Cerebellar nuclear complex (tissue), 1 donor: ENCODE measurements around the gene LARP1.

Experiments
- DNase-seq, 2 experiments: peaks; one replicate each; lab custom pipeline; 2025; lab: John Stamatoyannopoulos, UW

The LARP1 gene

GRCh38 chr5:154858297-154858971, 103.3 kb downstream of the LARP1 start, which contains the start of gene CNOT8:
CNOT8 (plus strand) TSS chr5:154858627; CDS start chr5:154863279, 4,652 bp downstream.
- DNase-seq = peak; percentile 94 to 95

- no peak for DNase-seq
Measured at GRCh38 chr5:154858972-154859871, 104.0 kb downstream of the LARP1 start.

- DNase-seq = no peak
Measured at GRCh38 chr5:154860123-154860522, 104.9 kb downstream of the LARP1 start.

- no peak for DNase-seq
Measured at GRCh38 chr5:154860765-154861164, 105.6 kb downstream of the LARP1 start.

- DNase-seq = no peak
Measured at GRCh38 chr5:154861946-154862345, 106.8 kb downstream of the LARP1 start.

- DNase-seq = no peak
Measured at GRCh38 chr5:154862766-154863165, 107.6 kb downstream of the LARP1 start.

- no peak for DNase-seq
Measured at GRCh38 chr5:154863291-154864080, 108.3 kb downstream of the LARP1 start.

GRCh38 chr5:154865466-154866184, 110.4 kb downstream of the LARP1 start:
- DNase-seq = no peak

- DNase-seq = no peak
Measured at GRCh38 chr5:154866841-154867240, 111.7 kb downstream of the LARP1 start.
